ENCODE results near the gene TMC6.

TMC6 gene

GRCh38 chr17:78135858-78136500, 7.4 kb upstream of the TMC6 start:
- no peak for DNase-seq (ENCODE audit: low spot score)

DNA sequence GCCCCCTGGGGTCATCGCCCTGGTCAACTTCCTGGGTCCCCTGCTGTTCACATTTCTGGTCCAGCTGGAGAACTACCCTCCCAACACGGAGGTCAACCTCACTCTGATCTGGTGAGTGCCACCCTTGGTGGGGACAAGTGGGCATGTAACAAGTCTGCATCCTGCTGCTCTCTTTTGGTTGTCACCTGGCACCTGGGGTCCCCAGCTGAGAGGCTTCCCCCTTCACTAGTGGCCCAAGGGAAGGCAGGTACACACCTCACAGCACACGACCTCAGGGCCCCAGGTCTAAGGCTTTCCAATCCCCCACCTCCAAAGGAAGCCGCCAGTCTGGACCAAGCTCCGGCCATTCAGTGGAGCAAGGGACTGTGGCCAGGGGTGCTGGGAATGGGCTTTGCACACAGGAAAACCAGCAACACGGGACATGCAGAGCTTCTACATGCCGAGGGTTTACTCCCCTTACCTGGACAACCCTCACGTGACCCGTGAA, 6.4 kb upstream of the TMC6 start:
- DNase-seq (ENCODE audit: low spot score): no peak

- no peak for DNase-seq (ENCODE audit: low spot score)
These were observed 5.7 kb upstream of the TMC6 start for GRCh38 chr17:78133971-78134898.

DNA sequence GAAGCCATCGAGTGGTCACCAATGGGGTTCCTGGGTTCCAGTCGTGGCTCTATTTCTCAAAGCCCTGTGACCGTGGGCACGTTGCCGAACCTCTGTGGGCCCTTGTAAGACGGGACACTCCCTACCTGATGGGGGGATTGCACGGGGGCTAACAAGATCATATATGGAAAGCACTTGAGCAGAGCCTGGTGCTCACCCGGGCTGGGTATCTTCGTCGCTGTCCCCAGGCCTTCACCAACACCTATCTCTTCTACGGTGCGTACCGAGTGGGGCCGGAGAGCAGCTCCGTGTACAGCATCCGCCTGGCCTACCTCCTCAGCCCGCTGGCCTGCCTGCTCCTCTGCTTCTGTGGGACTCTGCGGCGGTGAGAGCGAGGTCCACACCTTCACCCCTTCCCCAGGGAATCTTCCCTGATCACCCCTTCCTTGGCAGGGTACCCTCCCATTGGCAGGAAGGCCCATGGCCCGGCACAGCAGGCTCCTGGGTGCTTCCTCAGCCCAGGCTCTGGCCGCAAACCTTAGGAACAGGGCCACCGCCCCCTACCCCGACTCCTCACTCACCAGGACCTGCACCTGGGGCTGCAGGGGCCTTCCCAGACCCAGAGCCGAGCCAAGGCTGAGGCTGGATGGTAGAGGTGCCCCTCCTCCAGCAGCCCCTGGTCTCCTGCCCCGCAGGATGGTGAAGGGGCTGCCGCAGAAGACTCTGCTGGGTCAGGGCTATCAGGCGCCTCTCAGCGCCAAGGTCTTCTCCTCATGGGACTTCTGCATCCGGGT, 4.8 kb upstream of the TMC6 start:
- no peak for DNase-seq (ENCODE audit: low spot score)

- no peak for DNase-seq (ENCODE audit: low spot score)
These were observed 4.2 kb upstream of the TMC6 start for GRCh38 chr17:78132767-78133178.

GRCh38 chr17:78132084-78132676, 3.6 kb upstream of the TMC6 start:
- DNase-seq (ENCODE audit: low spot score): no peak

GRCh38 chr17:78131172-78132083, 2.9 kb upstream of the TMC6 start:
- DNase-seq (ENCODE audit: low spot score): peak; percentile 44

- DNase-seq (ENCODE audit: low spot score): no peak
These were observed 2.0 kb upstream of the TMC6 start, which contains the start of gene TMC8 for GRCh38 chr17:78130437-78131101. Gene TMC8, plus strand, starts transcription at chr17:78130771. Its CDS starts 818 bp downstream, at chr17:78131589.

- DNase-seq (ENCODE audit: low spot score): no peak
These were observed 1.5 kb upstream of the TMC6 start for GRCh38 chr17:78130090-78130436.

DNA sequence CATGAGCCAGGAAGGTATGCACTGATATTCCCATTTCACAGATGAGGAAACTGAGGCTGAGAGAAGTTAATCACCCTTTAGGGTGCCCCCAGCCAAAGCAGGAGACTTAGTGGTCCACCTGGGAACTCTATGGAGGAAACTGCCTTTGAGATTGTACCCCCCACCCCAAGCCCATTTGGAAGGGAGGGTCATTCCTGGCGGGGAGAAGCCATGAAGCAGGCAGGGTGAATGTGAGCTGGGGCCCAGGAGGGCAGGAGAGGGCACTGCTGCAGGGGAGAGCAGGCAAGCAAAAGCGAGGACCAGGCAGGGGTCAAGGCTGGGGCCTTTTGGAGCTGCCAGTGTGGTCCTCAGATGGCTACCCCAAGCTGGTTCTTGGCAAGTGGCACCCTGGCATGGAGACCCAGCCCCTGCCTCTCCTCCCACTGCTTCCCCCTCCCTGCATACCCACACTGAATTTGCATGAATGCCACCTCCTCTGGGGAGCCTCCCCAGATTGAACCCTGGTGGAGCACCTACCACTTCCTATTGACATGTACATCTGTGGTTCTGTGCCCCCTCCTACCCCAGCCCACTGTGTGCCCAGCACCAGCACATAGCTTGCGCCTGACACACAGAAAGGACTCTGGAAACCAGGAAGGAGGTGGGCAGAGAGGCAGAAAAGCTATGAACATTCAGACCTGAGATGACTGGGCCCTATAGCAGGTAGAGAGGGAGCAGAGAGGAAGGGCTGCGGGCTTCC, 965 bp upstream of the TMC6 start:
- no peak for DNase-seq (ENCODE audit: low spot score)

DNA sequence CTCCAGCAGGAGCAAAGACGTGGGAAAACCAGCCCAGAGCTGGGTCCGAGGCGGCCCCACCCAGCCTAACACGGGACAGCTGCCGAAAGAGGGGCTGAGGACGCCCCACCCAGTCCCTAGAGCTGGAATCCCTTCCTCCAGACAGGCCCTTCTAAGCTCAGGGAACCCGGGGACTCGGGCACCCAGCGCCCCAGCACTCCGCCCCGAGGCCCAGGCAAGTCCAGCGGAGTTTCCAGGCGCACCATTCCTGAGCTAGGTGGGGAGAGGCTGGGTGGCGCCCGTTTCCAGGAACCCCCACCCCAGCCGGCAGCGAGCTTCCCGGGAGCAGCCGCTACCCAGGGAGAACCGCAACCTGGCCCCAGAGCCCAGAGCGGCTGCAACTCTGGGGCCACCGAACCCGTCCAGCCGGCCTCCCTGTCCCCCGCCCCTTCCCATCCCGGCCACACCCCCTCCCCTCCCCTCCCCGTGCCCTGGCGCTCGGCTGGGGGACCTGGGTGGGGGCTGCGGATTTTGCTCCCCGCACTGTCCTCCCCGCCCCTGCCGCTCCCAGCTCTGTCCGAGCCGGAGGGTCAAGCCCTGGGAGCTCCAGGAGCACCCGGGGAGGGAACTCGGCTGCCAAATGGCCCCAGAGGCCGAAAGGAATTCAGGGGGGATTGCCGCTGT, 536 bp downstream of the TMC6 start:
- peak; percentile 46 for DNase-seq (ENCODE audit: low spot score)

DNA sequence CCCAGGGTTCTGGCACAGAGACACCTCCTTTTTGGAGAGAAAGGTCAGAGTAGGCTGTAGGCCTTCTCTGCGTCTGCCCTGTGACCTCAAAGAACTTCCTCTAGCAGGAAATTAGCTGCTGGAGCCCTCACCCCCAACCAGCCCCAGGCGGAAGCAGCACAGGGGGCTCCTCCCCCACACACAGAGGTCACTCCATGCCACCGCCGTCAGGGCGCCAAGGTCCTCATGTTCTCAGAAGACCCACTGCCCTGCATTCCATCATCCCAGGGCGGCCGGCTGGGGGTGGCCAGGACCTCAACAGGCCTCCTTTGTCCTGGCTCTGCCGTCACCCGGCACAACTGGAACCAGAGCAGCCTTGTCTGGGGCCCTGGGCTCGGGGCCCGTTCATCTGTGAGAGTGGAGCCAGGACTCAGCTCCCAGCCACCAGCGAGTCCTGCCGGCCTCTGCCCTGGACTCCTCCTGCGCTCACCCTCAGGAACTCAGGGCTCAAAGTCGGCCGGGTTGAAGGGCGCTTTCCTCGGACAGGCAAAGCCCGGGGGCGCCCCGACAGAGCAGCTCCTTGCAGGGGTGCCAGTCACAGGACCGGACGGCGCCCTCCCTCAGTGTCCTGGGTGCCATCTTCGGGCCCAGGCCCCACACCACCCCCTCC, 1.2 kb downstream of the TMC6 start:
- no peak for DNase-seq (ENCODE audit: low spot score)

- no peak for DNase-seq (ENCODE audit: low spot score)
These were observed 1.7 kb downstream of the TMC6 start for GRCh38 chr17:78126895-78127238.

DNA sequence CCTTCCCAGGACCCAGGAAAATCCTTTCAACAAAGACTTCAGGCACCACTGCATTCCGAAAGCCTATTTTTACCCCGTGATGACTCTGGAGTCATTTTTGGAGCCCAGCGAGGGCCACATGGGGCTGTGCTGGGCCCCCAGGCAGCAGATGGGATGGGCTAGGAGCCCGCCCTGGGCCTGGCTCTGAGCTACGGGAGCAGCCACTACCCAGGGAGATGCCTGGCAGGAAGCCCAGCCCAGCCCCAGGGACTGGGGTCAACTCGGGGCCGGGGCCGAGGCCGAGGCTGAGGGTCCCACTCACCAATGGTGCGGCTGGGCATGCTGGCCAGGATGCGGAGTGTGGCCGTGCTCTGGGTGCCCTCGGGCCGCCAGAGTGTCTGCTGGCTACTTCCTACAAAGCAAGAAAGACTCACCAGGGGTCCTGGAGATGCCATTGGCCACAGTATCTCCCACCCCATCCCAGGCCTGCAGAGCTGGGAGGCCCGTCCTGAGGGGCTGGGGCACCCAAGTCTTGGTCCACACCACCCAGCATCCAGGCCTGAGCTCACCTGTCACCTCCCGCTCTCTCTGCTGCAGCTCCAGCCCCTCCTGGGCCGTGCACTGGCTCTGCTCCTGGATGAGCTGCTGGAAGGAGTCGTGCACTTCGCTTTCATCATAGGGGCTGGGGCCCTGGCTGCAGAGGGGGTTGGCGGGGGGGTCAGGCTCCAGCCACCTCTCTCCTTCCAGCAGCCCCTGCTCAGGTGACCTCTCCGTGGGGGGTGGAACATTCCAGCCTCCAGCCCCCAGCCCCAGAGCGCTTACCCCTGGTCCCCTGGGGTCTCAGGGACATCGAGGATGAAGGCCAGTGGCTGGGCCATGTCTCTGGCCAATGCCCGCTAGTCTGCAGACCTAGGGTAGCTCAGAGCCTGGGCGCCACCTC, 2.3 kb downstream of the TMC6 start:
- DNase-seq (ENCODE audit: low spot score): no peak

DNA sequence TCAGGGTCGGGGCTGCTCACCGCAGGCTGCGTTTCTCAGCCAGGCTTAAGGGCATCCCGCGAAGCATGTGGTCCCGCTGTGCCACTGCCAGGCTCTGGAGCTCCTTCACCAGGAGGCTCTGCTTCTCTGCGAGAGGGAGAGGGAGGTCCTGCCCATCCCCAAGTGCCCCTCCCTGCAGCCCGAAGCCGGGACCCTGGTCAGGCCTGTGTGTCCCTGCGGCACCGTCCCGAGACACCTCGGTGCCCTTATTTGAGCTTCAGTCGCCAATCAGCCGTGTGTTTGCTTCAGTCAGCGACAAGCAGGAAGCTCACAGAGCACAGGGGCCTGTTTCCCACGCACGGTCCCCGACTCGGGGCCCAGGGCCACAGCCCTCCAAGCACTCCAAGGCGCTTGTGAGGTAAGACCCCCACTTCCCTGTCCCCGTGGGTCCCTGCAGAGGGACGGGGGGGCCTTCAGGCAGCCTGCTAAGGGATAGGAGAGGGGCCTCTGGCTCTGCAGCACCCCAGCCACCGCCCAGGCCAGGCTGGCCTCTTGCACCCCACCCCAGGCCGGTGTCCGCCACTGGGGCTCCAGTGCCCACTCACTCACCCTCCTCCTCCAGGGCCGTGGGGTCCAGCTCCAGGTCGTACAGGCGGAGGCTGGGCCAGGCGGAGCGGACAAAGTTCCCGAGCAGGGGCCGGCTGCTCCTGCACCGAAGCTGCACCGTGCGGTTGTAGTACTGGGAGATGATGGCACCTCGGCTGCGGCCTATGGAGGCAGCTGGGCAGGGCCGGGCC, 3.2 kb downstream of the TMC6 start:
- no peak for DNase-seq (ENCODE audit: low spot score)

DNA sequence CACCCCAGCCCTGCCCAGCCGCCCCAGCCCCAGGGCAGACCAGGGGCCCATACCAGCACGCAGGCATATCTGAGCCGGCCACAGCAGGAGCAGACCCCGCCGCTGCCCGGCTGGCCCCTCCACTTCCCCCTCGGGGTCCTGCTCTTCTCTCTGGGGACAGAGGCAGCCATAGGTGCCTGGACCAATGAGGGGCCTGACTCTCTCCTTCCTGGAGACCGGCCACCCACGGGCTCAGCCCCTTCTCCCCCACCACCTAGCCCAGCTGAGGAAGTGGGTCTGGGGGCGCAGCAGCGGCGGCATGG, 3.8 kb downstream of the TMC6 start:
- DNase-seq (ENCODE audit: low spot score): no peak
